Panc1 (cell line): ENCODE measurements around the gene TRIO. TPM values are rescaled to one million over a fixed set of nuclear protein-coding genes. Genes with fewer than 3 reads are reported as not detected.
A peak's percentile ranks its signal among the peaks of the same experiment; 100 is the strongest.

Source experiments
- ATAC-seq: fragments of 200-7000 bp; cut with Tn5 transposase; 2 replicates; pipeline ENCODE4 v1.9.1; 2020; ENCODE audit warnings: mild to moderate bottlenecking, moderate library complexity
- BruUV-seq: library from RNA; stranded (reverse); fragments of 400-500 nt; replicated peaks from 2 replicates; lab custom pipeline; 2021; lab: Mats Ljungman, UMichigan
- CTCF ChIA-PET: fragments of 300-600 bp; sonication (Branson Sonifier 250); formaldehyde crosslinking; loops from one replicate; lab custom pipeline; 2022; ENCODE audit warnings: antibody characterized with exemption; lab: Charles Lee
- POLR2A ChIA-PET: fragments of 300-600 bp; sonication (Branson Sonifier 250); formaldehyde crosslinking; loops from one replicate; lab custom pipeline; 2022; ENCODE audit warnings: antibody characterized with exemption; lab: Charles Lee
- DNase-seq: peaks from one replicate; pipeline ENCODE4 v3.0.0-alpha.2; 2010; ENCODE audit warnings: low read depth, low spot score
- H3K27ac ChIP-seq: 2 replicates; pipeline ENCODE4 v1.5.1; 2011; ENCODE audit warnings: mild to moderate bottlenecking, low read length, inconsistent platforms
- H3K27me3 ChIP-seq: fragments of 200-500 bp; sonication (Bioruptor generic); 2 replicates; pipeline ENCODE4 v1.6.0; 2014; ENCODE audit warnings: low read length, inconsistent platforms; ENCODE audit not compliant: control insufficient read depth, insufficient read depth
- H3K36me3 ChIP-seq: fragments of 200-500 bp; sonication (Bioruptor generic); 2 replicates; pipeline ENCODE4 v1.5.1; 2014; ENCODE audit warnings: inconsistent platforms, mild to moderate bottlenecking, low read length, moderate library complexity; ENCODE audit not compliant: control insufficient read depth, insufficient read depth
- H3K4me1 ChIP-seq: 2 replicates; pipeline ENCODE4 v1.5.1; 2011; ENCODE audit warnings: inconsistent platforms, mild to moderate bottlenecking, low read length, moderate library complexity; ENCODE audit not compliant: control insufficient read depth, insufficient read depth
- H3K4me3 ChIP-seq, 2 experiments: 2 replicates each; pipeline ENCODE4 v1.5.1; 2011 to 2012; ENCODE audit warnings: low read depth in 2 of 2, low read length in 2 of 2, mild to moderate bottlenecking in 2 of 2, inconsistent platforms in 1 of 2, moderate library complexity in 1 of 2
- H3K9me3 ChIP-seq: fragments of 200-500 bp; sonication (Bioruptor generic); 2 replicates; pipeline ENCODE4 v1.5.1; 2014; ENCODE audit warnings: low read depth, mild to moderate bottlenecking, inconsistent platforms, low read length, moderate library complexity; ENCODE audit not compliant: control insufficient read depth, insufficient read depth
- CTCF ChIP-seq: fragments of 450-650 bp; IDR thresholded peaks from 2 replicates; pipeline ENCODE4 v1.5.1; 2017; ENCODE audit warnings: mild to moderate bottlenecking
- POLR2AphosphoS5 ChIP-seq: IDR thresholded peaks from 2 replicates; pipeline ENCODE4 v1.6.1; 2012; ENCODE audit warnings: mild to moderate bottlenecking, low read depth, low read length, moderate library complexity
- REST ChIP-seq, 2 experiments: IDR thresholded peaks; 2 replicates each; pipeline ENCODE4 v1.6.1; 2011 to 2012; ENCODE audit warnings: low read depth in 2 of 2, control low read depth in 1 of 2, low read length in 1 of 2, mild to moderate bottlenecking in 1 of 2, moderate library complexity in 1 of 2; ENCODE audit not compliant: insufficient read depth in 1 of 2
- SIN3A ChIP-seq: IDR thresholded peaks from 2 replicates; pipeline ENCODE4 v1.6.1; 2012; ENCODE audit warnings: low read depth, mild to moderate bottlenecking, low read length, moderate library complexity, borderline replicate concordance; ENCODE audit not compliant: insufficient read depth
- TCF7L2 ChIP-seq: IDR thresholded peaks from 2 replicates; pipeline ENCODE4 v1.6.1; 2011; ENCODE audit warnings: mild to moderate bottlenecking, low read depth, low read length, inconsistent platforms
- in situ Hi-C: cut with HindIII; loops from 2 replicates; pipeline ENCODE4 v1.10.0; 2016; ENCODE audit warnings: low sequenced_read_pairs, low pct_unique_long_range_greater_than_20kb
- intact Hi-C: fragments of 100-400 bp; cut with micrococcal nuclease; formaldehyde crosslinking; loops from one replicate; pipeline ENCODE4 v1.10.0; 2022; ENCODE audit not compliant: unreplicated experiment
- total RNA-seq: library from RNA; stranded (reverse); gene quantifications from one replicate; pipeline ENCODE4 v1.2.1, GENCODE V29; 2021; ENCODE audit not compliant: unreplicated experiment

The TRIO gene
- total RNA-seq, 1 experiment from 2014 or later, result 349 TPM

DNA sequence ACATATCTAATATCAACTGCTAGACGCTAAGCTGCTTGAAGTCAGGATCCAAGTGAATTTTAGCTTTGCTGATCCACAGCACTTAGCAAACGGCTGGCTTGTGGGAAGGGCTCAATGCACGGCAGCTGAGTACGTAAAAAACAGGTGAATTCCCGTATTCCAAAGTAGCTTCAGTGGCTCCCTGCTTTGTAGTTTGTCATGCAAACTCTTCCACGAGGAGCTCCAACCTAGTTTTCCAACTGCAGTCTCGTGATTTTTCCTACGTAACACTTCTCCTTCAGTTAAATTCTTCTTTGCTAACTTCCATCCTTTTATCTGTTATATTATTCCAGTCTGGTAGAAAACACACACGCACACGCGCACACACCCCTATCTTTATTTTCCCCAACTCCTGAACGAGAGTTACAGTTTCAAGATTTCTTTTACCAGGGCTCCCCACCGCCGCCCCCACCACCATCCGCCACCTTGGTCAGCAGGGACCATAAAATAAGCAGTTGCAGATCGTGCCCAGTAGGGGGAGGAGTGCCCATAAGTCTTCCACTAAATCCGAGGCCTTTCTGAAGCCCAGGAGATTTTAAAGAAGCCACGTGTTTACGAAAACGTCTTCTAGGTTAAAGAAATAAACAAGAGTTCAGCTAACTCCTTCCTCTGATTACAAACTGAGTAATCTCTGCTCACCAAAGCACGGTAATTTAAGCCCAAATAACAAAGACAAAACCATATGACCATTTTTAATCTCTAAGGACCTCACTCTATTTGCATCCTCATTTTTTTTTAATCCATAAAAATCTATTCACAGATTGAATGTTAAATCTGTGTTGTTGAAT lies 34.8 kb upstream of the TRIO start:
- DNase-seq (peak; percentile 88), ATAC-seq (peak; percentile 82)
- BruUV-seq, result no TSS peak
- H3K36me3 ChIP-seq, result no peaks in the 10 kb centered on the region
- ChIA-PET POLR2A (interaction anchor here (0.6 to 1.6 kb wide), 7 partner anchors 11 to 142 kb away, joined by 3 to 29 read pairs (median 3); no protein-coding TSS in a partner anchor), CTCF (interaction anchor here (0.8 to 1.2 kb wide), 5 partner anchors 34 to 131 kb away, joined by 3 to 4 read pairs (median 3); partner anchors contain the start of gene TRIO)
- H3K27me3 ChIP-seq, result no peaks in the 10 kb centered on the region
- peak; percentile 92 for TF ChIP-seq CTCF
- no peak for TF ChIP-seq TCF7L2
- TF ChIP-seq SIN3A, result 0 out of 2 replicates have a peak, but pooled peaks have one; percentile 57
- no peak for TF ChIP-seq REST (IDR thresholded peaks at IDR 0.05; ENCODE audit: insufficient read depth in 1 of 2, low read depth in 2 of 2, low read length in 1 of 2)
- TF ChIP-seq POLR2AphosphoS5, result no peak; the same call in 1 of the 2 replicates
- H3K4me3 ChIP-seq, result peak overlapping the region; percentile 31 to 54
- in situ Hi-C loops (loop anchor here (10.0 to 25.0 kb wide), 2 partner anchors 66 to 121 kb away; no protein-coding TSS in a partner anchor), intact Hi-C loops (loop anchor here (2.0 to 5.0 kb wide), 4 partner anchors 34 to 159 kb away; partner anchors contain the start of gene TRIO)
- H3K4me1 ChIP-seq, result peaks cover 51% of the 10 kb centered on the region
- peak overlapping the region; percentile 100 for H3K27ac ChIP-seq
- H3K9me3 ChIP-seq, result peaks cover 12% of the 10 kb centered on the region; the same call in 1 of the 2 replicates

GRCh38 chr5:14109041-14109747 lies 33.9 kb upstream of the TRIO start:
- intact Hi-C loops, result loop anchor here (2.0 to 5.0 kb wide), 4 partner anchors 34 to 158 kb away; partner anchors contain the start of gene TRIO
- in situ Hi-C loops, result loop anchor here (10.0 to 25.0 kb wide), 2 partner anchors 66 to 122 kb away; no protein-coding TSS in a partner anchor
- H3K4me3 ChIP-seq, result no peak overlapping the region
- H3K27ac ChIP-seq, result peak overlapping the region; percentile 100
- no peak for ATAC-seq
- H3K36me3 ChIP-seq, result no peaks in the 10 kb centered on the region
- ChIA-PET POLR2A (interaction anchor here (0.6 to 1.6 kb wide), 2 partner anchors 36 to 142 kb away, joined by 3 to 29 read pairs; no protein-coding TSS in a partner anchor), CTCF (interaction anchor here (1.2 kb wide), 1 partner anchor 74 kb away, joined by 3 read pairs; no protein-coding TSS in a partner anchor)
- H3K4me1 ChIP-seq, result peaks cover 51% of the 10 kb centered on the region
- TF ChIP-seq CTCF, result no peak
- TF ChIP-seq TCF7L2, result 0 out of 2 replicates have a peak, but pooled peaks have one; percentile 2
- no peak for TF ChIP-seq REST (IDR thresholded peaks at IDR 0.05; ENCODE audit: insufficient read depth in 1 of 2, low read depth in 2 of 2, low read length in 1 of 2)
- no peaks in the 10 kb centered on the region for H3K27me3 ChIP-seq
- peak; percentile 50 for DNase-seq
- H3K9me3 ChIP-seq, result peaks cover 5% of the 10 kb centered on the region; the same call in 1 of the 2 replicates
- no TSS peak for BruUV-seq
